HepG2 (cell line): ENCODE data around the gene HIPK4.

Experiments
- ELF4 ChIP-seq: sonication (generic); formaldehyde crosslinking; IDR thresholded peaks from 2 replicates; pipeline ENCODE4 v1.5.0; 2020; ENCODE audit warnings: missing genetic modification reagents, mild to moderate bottlenecking, moderate library complexity, borderline replicate concordance
- EZH2 ChIP-seq: conservative IDR thresholded peaks from 2 replicates; pipeline ENCODE4 v1.6.1; 2012; ENCODE audit warnings: mild to moderate bottlenecking, low read depth, low read length, moderate library complexity
- RBM39 ChIP-seq: fragments of 200-400 bp; formaldehyde crosslinking; IDR thresholded peaks from one replicate; pipeline ENCODE4 v1.6.1; 2018; ENCODE audit warnings: antibody characterized with exemption, mild to moderate bottlenecking, low read depth, low read length; ENCODE audit not compliant: poor library complexity, severe bottlenecking
- REST ChIP-seq, 2 experiments: IDR thresholded peaks; 2 replicates each; pipeline ENCODE4 v1.6.1; 2011 to 2012; ENCODE audit warnings: low read length in 2 of 2, borderline replicate concordance in 1 of 2, low read depth in 1 of 2, mild to moderate bottlenecking in 1 of 2, moderate library complexity in 1 of 2
- RFX5 ChIP-seq: IDR thresholded peaks from 2 replicates; pipeline ENCODE4 v1.6.1; 2011; ENCODE audit warnings: low read depth, low read length, improper control_type of control experiment
- ZNF292 ChIP-seq: sonication (generic); formaldehyde crosslinking; IDR thresholded peaks from 2 replicates; pipeline ENCODE4 v1.8.1; 2022; ENCODE audit warnings: mild to moderate bottlenecking, low read depth, missing genetic modification reagents, borderline replicate concordance
- ZNF547 ChIP-seq: sonication (generic); formaldehyde crosslinking; IDR thresholded peaks from 2 replicates; pipeline ENCODE4 v1.5.1; 2020; ENCODE audit warnings: mild to moderate bottlenecking, missing genetic modification reagents
- TF ChIP-seq, protein P1 (sequence below): sonication (generic); formaldehyde crosslinking; IDR thresholded peaks from 2 replicates; pipeline ENCODE4 v1.5.0; 2020; ENCODE audit warnings: mild to moderate bottlenecking, missing genetic modification reagents, moderate library complexity

- TF ChIP-seq ZNF292 (CRISPR knock-in tag) = no peak
- no peak for TF ChIP-seq ZNF547 (CRISPR knock-in tag)
- TF ChIP-seq REST (IDR thresholded peaks at IDR 0.05; ENCODE audit: borderline replicate concordance in 1 of 2, low read depth in 1 of 2, low read length in 2 of 2) = no peak
- TF ChIP-seq ELF4 (CRISPR knock-in tag) = no peak
- TF ChIP-seq RFX5 = no peak
- TF ChIP-seq, protein P1, sequence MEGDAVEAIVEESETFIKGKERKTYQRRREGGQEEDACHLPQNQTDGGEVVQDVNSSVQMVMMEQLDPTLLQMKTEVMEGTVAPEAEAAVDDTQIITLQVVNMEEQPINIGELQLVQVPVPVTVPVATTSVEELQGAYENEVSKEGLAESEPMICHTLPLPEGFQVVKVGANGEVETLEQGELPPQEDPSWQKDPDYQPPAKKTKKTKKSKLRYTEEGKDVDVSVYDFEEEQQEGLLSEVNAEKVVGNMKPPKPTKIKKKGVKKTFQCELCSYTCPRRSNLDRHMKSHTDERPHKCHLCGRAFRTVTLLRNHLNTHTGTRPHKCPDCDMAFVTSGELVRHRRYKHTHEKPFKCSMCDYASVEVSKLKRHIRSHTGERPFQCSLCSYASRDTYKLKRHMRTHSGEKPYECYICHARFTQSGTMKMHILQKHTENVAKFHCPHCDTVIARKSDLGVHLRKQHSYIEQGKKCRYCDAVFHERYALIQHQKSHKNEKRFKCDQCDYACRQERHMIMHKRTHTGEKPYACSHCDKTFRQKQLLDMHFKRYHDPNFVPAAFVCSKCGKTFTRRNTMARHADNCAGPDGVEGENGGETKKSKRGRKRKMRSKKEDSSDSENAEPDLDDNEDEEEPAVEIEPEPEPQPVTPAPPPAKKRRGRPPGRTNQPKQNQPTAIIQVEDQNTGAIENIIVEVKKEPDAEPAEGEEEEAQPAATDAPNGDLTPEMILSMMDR (CRISPR knock-in tag) = no peak
- TF ChIP-seq EZH2 = no peak
- no peak for TF ChIP-seq RBM39
These were observed 48.3 kb upstream of the HIPK4 start for GRCh38 chr19:40438284-40438683.
